NCI-H460 (cell line): ENCODE measurements around the gene KLHDC4. TPM values are rescaled to one million over a fixed set of nuclear protein-coding genes. Genes with fewer than 3 reads are reported as not detected.
"Not testable (repeated sequence)": the region's sequence is repeated elsewhere in the genome, so short reads cannot be mapped to it uniquely, and the experiment has no call there.

Source experiments
- DNase-seq: peaks from one replicate; pipeline ENCODE4 v3.0.0-alpha.2; 2016; ENCODE audit warnings: low read depth; ENCODE audit errors: extremely low read depth
- total RNA-seq: library from RNA; depleted of rRNA; stranded (reverse); fragments of >200 nt; shearing (Covaris generic); gene quantifications from 2 replicates; pipeline ENCODE4 v1.2.3, GENCODE V29; 2014

The KLHDC4 gene
- total RNA-seq, 1 experiment from 2014 or later = 15.1 TPM

GRCh38 chr16:87747626-87748414 is 18.0 kb downstream of the KLHDC4 start:
- no peak for DNase-seq

- no peak for DNase-seq
Observed at GRCh38 chr16:87746178-87746577, 19.6 kb downstream of the KLHDC4 start.

GRCh38 chr16:87744750-87745514 is 20.9 kb downstream of the KLHDC4 start:
- no peak for DNase-seq

- no peak for DNase-seq
Observed at GRCh38 chr16:87742781-87743490, 22.9 kb downstream of the KLHDC4 start.

GRCh38 chr16:87741700-87742415 is 23.9 kb downstream of the KLHDC4 start:
- DNase-seq = no peak

GRCh38 chr16:87740909-87741424 is 24.8 kb downstream of the KLHDC4 start:
- no peak for DNase-seq

GRCh38 chr16:87740441-87740840 is 25.3 kb downstream of the KLHDC4 start:
- DNase-seq = no peak

- DNase-seq = no peak
Observed at GRCh38 chr16:87739801-87740200, 26.0 kb downstream of the KLHDC4 start.

GRCh38 chr16:87736008-87736382 is 29.8 kb downstream of the KLHDC4 start:
- DNase-seq = no peak

GRCh38 chr16:87735270-87736007 is 30.3 kb downstream of the KLHDC4 start:
- DNase-seq = no peak

GRCh38 chr16:87734644-87735043 is 31.1 kb downstream of the KLHDC4 start:
- DNase-seq = no peak

GRCh38 chr16:87733190-87733589 is 32.6 kb downstream of the KLHDC4 start:
- no peak for DNase-seq

GRCh38 chr16:87731607-87732006 is 34.2 kb downstream of the KLHDC4 start:
- no peak for DNase-seq

GRCh38 chr16:87729266-87729954 is 36.4 kb downstream of the KLHDC4 start:
- DNase-seq = no peak

GRCh38 chr16:87728026-87728425 is 37.8 kb downstream of the KLHDC4 start:
- no peak for DNase-seq

- no peak for DNase-seq
Observed at GRCh38 chr16:87727346-87727745, 38.4 kb downstream of the KLHDC4 start.

GRCh38 chr16:87726577-87726976 is 39.2 kb downstream of the KLHDC4 start:
- not testable (repeated sequence) for DNase-seq

- no peak for DNase-seq
Observed at GRCh38 chr16:87725596-87726235, 40.1 kb downstream of the KLHDC4 start.
